H1 (cell line): ENCODE data around the gene TGOLN2. TPM values are rescaled to one million over a fixed set of nuclear protein-coding genes. Genes with fewer than 3 reads are reported as not detected.

ENCODE experiments used
- HDAC6 ChIP-seq: IDR thresholded peaks from one replicate; pipeline ENCODE4 v1.7.1; 2012; ENCODE audit warnings: low read depth, mild to moderate bottlenecking, inconsistent platforms, low read length, moderate library complexity
- TAF1 ChIP-seq: IDR thresholded peaks from 2 replicates; pipeline ENCODE4 v1.6.1; 2011; ENCODE audit warnings: mild to moderate bottlenecking, low read depth, low read length
- polyA plus RNA-seq, 7 experiments: library from polyadenylated mRNA; depleted of rRNA in 3 of 7; stranded (reverse) in 5 of 7; unstranded in 2 of 7; fragments of >200 nt in 5 of 7; fragments of 200-250 nt in 2 of 7; gene quantifications; 1 replicate in 5 of 7; 2 replicates in 1 of 7; 4 replicates in 1 of 7; pipeline versions ENCODE4 v1.2.1 to v1.2.3, GENCODE V29; 2011 to 2013; ENCODE audit warnings: missing spikeins in 2 of 7, mixed read lengths in 2 of 7
- total RNA-seq: library from RNA; stranded (reverse); fragmentation: NEBNext Ultra II Directional; extraction: Animal tissue kit (Norgen Biotek cat#: 25700); gene quantifications from 2 replicates; pipeline ENCODE4 v1.2.1, GENCODE V29; 2021
- TF ChIP-seq, protein P1 (sequence below): IDR thresholded peaks from 2 replicates; pipeline ENCODE4 v1.6.1; 2011; ENCODE audit warnings: low read depth, mild to moderate bottlenecking, low read length; ENCODE audit not compliant: insufficient read depth
- TF ChIP-seq, protein P2 (sequence below), 3 experiments: IDR thresholded peaks; 1 replicate in 2 of 3; 2 replicates in 1 of 3; pipeline versions ENCODE4 v1.5.1 to v1.6.1; 2011; ENCODE audit warnings: low read length in 3 of 3, mild to moderate bottlenecking in 3 of 3, inconsistent platforms in 2 of 3, low read depth in 1 of 3, moderate library complexity in 1 of 3; ENCODE audit not compliant: insufficient read depth in 1 of 3; ENCODE audit errors: control extremely low read depth in 1 of 3

Gene TGOLN2
- total and polyA plus RNA-seq, 2 of the 8 experiments (the other 6 are each of a cell fraction or from before 2014, with no cell fraction given): 33.9 to 38.9 TPM

GRCh38 chr2:85307527-85307897 is 20.3 kb downstream of the TGOLN2 start (continued):
- TF ChIP-seq, protein P1, sequence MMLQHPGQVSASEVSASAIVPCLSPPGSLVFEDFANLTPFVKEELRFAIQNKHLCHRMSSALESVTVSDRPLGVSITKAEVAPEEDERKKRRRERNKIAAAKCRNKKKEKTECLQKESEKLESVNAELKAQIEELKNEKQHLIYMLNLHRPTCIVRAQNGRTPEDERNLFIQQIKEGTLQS: no peak
- TF ChIP-seq, protein P2, sequence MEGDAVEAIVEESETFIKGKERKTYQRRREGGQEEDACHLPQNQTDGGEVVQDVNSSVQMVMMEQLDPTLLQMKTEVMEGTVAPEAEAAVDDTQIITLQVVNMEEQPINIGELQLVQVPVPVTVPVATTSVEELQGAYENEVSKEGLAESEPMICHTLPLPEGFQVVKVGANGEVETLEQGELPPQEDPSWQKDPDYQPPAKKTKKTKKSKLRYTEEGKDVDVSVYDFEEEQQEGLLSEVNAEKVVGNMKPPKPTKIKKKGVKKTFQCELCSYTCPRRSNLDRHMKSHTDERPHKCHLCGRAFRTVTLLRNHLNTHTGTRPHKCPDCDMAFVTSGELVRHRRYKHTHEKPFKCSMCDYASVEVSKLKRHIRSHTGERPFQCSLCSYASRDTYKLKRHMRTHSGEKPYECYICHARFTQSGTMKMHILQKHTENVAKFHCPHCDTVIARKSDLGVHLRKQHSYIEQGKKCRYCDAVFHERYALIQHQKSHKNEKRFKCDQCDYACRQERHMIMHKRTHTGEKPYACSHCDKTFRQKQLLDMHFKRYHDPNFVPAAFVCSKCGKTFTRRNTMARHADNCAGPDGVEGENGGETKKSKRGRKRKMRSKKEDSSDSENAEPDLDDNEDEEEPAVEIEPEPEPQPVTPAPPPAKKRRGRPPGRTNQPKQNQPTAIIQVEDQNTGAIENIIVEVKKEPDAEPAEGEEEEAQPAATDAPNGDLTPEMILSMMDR (IDR thresholded peaks at IDR 0.05; ENCODE audit: control extremely low read depth in 1 of 3, insufficient read depth in 1 of 3, low read depth in 1 of 3, low read length in 3 of 3): no peak
- TF ChIP-seq TAF1 (no peak), HDAC6 (no peak)
